Hepatocyte (in vitro differentiated cells): ENCODE data around the gene ZFR2. TPM values are rescaled to one million over a fixed set of nuclear protein-coding genes. Genes with fewer than 3 reads are reported as not detected.

Experiments
- DNase-seq: peaks from one replicate; pipeline ENCODE4 v3.0.0-alpha.2; 2016; ENCODE audit warnings: low spot score
- H2AFZ ChIP-seq: fragments of 200-600 bp; sonication (generic); 2 replicates; pipeline ENCODE4 v1.6.0; 2016; ENCODE audit warnings: antibody characterized with exemption, mild to moderate bottlenecking
- H3K27ac ChIP-seq: fragments of 200-600 bp; sonication (generic); 2 replicates; pipeline ENCODE4 v1.5.1; 2016; ENCODE audit warnings: mild to moderate bottlenecking
- H3K27me3 ChIP-seq: fragments of 200-600 bp; sonication (generic); 2 replicates; pipeline ENCODE4 v1.6.1; 2016
- H3K36me3 ChIP-seq: fragments of 200-600 bp; sonication (generic); replicated peaks from 2 replicates; pipeline ENCODE4 v1.5.1; 2016; ENCODE audit warnings: low read depth; ENCODE audit not compliant: insufficient read depth
- H3K4me1 ChIP-seq: fragments of 200-600 bp; sonication (generic); 2 replicates; pipeline ENCODE4 v1.5.1; 2016; ENCODE audit warnings: mild to moderate bottlenecking, moderate library complexity; ENCODE audit not compliant: insufficient read depth
- H3K4me2 ChIP-seq: fragments of 200-600 bp; sonication (generic); 2 replicates; pipeline ENCODE4 v1.6.0; 2016
- H3K4me3 ChIP-seq: fragments of 200-600 bp; sonication (generic); 2 replicates; pipeline ENCODE4 v1.5.1; 2016; ENCODE audit warnings: mild to moderate bottlenecking
- H3K79me2 ChIP-seq: fragments of 200-600 bp; sonication (generic); 2 replicates; pipeline ENCODE4 v1.6.0; 2017; ENCODE audit warnings: mild to moderate bottlenecking
- H3K9me2 ChIP-seq: fragments of 200-600 bp; sonication (generic); replicated peaks from 2 replicates; pipeline ENCODE4 v1.6.0; 2017; ENCODE audit warnings: mild to moderate bottlenecking; ENCODE audit not compliant: insufficient read depth
- H3K9me3 ChIP-seq: fragments of 200-600 bp; sonication (generic); 2 replicates; pipeline ENCODE4 v1.5.1; 2016; ENCODE audit warnings: low read depth, mild to moderate bottlenecking
- H4K20me1 ChIP-seq: fragments of 200-600 bp; sonication (generic); 2 replicates; pipeline ENCODE4 v1.6.0; 2016; ENCODE audit warnings: mild to moderate bottlenecking; ENCODE audit not compliant: insufficient read depth, poor library complexity, severe bottlenecking
- EZH2 ChIP-seq: fragments of 200-600 bp; sonication (generic); IDR thresholded peaks from 2 replicates; pipeline ENCODE4 v1.6.1; 2016; ENCODE audit warnings: antibody characterized with exemption, mild to moderate bottlenecking, borderline replicate concordance
- EZH2phosphoT487 ChIP-seq: fragments of 200-600 bp; sonication (generic); IDR thresholded peaks from one replicate; pipeline ENCODE4 v1.6.1; 2018; ENCODE audit warnings: antibody characterized with exemption, mild to moderate bottlenecking, low read depth, moderate library complexity; ENCODE audit not compliant: unreplicated experiment, severe bottlenecking
- WGBS: methylation state at CpG from one replicate; pipeline ENCODE4 v1.1.6; 2016; ENCODE audit warnings: low lambda C conversion rate; ENCODE audit errors: missing lambda C conversion rate; 5-methylcytosine and 5-hydroxymethylcytosine counted together
- polyA plus RNA-seq: library from polyadenylated mRNA; unstranded; fragments of >200 nt; fragmentation: Nextera tagmentation; extraction: Ambion mirVana; gene quantifications from 2 replicates; pipeline ENCODE4 v1.2.1, GENCODE V29; 2016
- total RNA-seq: library from RNA; depleted of rRNA; stranded (reverse); fragments of >200 nt; gene quantifications from 2 replicates; pipeline ENCODE4 v1.2.3, GENCODE V29; 2014
- TF ChIP-seq, protein P1 (sequence below): fragments of 200-600 bp; sonication (generic); IDR thresholded peaks from 2 replicates; pipeline ENCODE4 v1.5.1; 2016; ENCODE audit warnings: antibody characterized with exemption, mild to moderate bottlenecking; ENCODE audit not compliant: poor library complexity

Gene ZFR2
- total and polyA plus RNA-seq, 2 experiments from 2014 or later: 0.97 to 1.7 TPM

DNA sequence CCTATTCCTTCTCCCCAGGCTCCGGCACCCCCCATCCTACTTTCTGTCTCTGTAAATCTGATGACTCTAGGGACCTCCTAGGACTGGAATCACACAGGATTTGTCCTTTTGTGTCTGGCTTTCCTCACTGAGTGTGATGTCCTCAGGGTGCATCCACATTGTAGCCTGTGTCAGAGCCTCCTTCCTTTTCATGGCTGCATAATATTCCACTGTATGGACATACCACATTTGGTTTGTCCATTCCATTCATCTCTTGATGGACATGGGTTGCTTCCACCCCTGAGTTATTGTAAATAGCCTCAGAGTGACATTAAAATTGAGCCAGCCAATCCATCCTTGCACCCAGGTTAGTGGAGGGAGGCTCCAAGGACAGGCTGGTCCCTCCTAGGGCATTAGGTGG lies 41.3 kb upstream of the ZFR2 start:
- no peak overlapping the region for H3K4me2 ChIP-seq
- no peak overlapping the region for H3K27ac ChIP-seq
- no peaks in the 10 kb centered on the region for H4K20me1 ChIP-seq
- WGBS: 92% methylated on average over 1 of the region's 1 CpG
- TF ChIP-seq EZH2phosphoT487: no peak
- no peak for TF ChIP-seq EZH2
- TF ChIP-seq, protein P1, sequence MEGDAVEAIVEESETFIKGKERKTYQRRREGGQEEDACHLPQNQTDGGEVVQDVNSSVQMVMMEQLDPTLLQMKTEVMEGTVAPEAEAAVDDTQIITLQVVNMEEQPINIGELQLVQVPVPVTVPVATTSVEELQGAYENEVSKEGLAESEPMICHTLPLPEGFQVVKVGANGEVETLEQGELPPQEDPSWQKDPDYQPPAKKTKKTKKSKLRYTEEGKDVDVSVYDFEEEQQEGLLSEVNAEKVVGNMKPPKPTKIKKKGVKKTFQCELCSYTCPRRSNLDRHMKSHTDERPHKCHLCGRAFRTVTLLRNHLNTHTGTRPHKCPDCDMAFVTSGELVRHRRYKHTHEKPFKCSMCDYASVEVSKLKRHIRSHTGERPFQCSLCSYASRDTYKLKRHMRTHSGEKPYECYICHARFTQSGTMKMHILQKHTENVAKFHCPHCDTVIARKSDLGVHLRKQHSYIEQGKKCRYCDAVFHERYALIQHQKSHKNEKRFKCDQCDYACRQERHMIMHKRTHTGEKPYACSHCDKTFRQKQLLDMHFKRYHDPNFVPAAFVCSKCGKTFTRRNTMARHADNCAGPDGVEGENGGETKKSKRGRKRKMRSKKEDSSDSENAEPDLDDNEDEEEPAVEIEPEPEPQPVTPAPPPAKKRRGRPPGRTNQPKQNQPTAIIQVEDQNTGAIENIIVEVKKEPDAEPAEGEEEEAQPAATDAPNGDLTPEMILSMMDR: no peak
- no peaks in the 10 kb centered on the region for H3K27me3 ChIP-seq
- H3K4me1 ChIP-seq: no peaks in the 10 kb centered on the region
- H3K9me2 ChIP-seq: no peaks in the 10 kb centered on the region
- H3K36me3 ChIP-seq: no peaks in the 10 kb centered on the region
- no peak overlapping the region for H3K4me3 ChIP-seq
- H3K9me3 ChIP-seq: no peaks in the 10 kb centered on the region
- no peak for DNase-seq
- H3K79me2 ChIP-seq: no peaks in the 10 kb centered on the region
- H2AFZ ChIP-seq: no peak overlapping the region

DNA sequence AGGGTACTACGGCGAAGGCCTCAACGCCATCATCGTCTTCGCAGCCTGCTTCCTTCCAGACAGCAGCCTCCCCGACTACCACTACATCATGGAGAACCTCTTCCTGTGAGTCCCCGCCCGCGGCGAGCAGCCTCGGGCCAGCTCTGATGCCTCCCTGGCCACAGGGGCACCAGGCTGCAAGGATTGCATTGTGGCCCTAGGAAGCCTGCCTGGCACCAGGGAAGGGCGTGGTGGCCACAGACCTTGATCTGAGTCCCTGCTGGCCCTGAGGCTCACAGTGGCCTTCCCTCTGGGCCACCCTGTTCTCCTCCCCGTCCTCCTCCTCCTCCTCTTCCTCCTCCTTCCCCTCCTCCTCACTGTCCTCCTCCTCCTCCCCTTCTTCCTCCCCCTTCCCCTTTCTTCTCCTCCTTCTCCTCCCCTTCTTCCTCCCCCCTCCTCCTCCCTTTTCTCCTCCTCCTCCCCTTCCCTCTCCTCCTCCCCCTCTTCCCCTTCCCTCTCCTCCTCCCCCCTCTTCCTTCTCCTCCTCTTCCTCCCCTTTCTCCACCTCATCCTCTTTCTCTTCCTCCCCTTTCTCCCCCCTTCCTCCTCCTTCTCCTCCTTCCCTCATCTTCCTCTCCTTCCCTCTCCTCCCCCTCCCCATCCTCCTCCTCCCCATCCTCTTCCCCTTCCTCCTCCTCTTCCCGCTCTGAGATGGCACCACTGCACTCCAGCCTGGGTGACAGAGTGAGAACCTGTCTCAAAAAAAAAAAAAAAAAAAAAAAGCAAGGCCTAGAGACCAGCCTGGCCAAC lies 39.6 kb upstream of the ZFR2 start:
- H3K4me2 ChIP-seq: no peak overlapping the region
- no peaks in the 10 kb centered on the region for H3K9me3 ChIP-seq
- no peaks in the 10 kb centered on the region for H3K9me2 ChIP-seq
- no peak for TF ChIP-seq EZH2
- TF ChIP-seq EZH2phosphoT487: no peak
- TF ChIP-seq, protein P1: no peak
- no peaks in the 10 kb centered on the region for H3K4me1 ChIP-seq
- no peaks in the 10 kb centered on the region for H3K27me3 ChIP-seq
- DNase-seq: no peak
- H3K4me3 ChIP-seq: no peak overlapping the region
- H3K36me3 ChIP-seq: no peaks in the 10 kb centered on the region
- H3K79me2 ChIP-seq: no peaks in the 10 kb centered on the region
- 96% methylated on average over 8 of the region's 14 CpGs for WGBS
- no peaks in the 10 kb centered on the region for H4K20me1 ChIP-seq
- H3K27ac ChIP-seq: no peak overlapping the region
- H2AFZ ChIP-seq: no peak overlapping the region

DNA sequence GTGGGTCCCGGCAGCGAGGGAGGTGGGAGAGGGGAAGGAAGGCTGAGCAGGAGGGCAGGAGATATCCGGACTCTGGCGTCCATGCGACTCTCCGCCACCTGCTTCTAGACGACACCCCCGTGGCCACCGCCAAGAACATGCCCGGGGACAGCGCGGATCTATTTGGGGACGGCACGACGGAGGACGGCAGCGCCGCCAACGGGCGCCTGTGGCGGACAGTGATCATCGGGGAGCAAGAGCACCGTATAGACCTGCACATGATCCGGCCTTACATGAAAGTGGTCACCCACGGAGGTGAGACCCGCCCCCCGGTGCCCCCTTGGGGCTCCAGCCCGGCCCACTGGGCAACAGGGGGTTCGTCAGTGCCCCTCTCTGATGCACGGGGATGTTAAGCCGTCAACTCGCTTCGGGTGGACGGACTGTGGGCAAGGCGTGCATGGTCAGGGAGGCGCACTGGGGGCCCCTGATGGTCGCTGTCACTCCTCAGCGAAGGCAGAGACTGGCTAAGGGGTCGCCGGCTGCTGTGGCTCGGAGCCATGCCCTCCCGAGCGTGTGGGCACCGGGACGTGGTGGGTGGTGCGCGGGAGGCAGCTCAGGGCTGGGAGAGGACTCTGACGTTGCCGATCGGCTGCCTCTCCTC lies 38.9 kb upstream of the ZFR2 start:
- TF ChIP-seq EZH2phosphoT487 (no peak), EZH2 (no peak)
- TF ChIP-seq, protein P1: no peak
- no peak for DNase-seq
- no peaks in the 10 kb centered on the region for H3K79me2 ChIP-seq
- no peak overlapping the region for H2AFZ ChIP-seq
- no peaks in the 10 kb centered on the region for H3K9me2 ChIP-seq
- no peaks in the 10 kb centered on the region for H4K20me1 ChIP-seq
- H3K9me3 ChIP-seq: no peaks in the 10 kb centered on the region
- H3K4me3 ChIP-seq: no peak overlapping the region
- no peak overlapping the region for H3K4me2 ChIP-seq
- WGBS: 95% methylated on average over 39 of the region's 50 CpGs
- H3K27me3 ChIP-seq: no peaks in the 10 kb centered on the region
- no peaks in the 10 kb centered on the region for H3K36me3 ChIP-seq
- H3K4me1 ChIP-seq: no peaks in the 10 kb centered on the region
- no peak overlapping the region for H3K27ac ChIP-seq
